Thoracic aorta (tissue), 2 donors: Measurements from ENCODE around the gene PDGFRB. TPM values are rescaled to one million over a fixed set of nuclear protein-coding genes. Genes with fewer than 3 reads are reported as not detected.
A peak's percentile ranks its signal among the peaks of the same experiment; 100 is the strongest.

ENCODE experiments used
- ATAC-seq: fragments of 150-250 bp; one replicate; pipeline ENCODE4 v1.8.0; 2017; ENCODE audit warnings: low read depth; ENCODE audit not compliant: insufficient number of reproducible peaks, low FRiP score
- DNase-seq: peaks from one replicate; pipeline ENCODE4 v3.0.0-alpha.2; 2020; ENCODE audit warnings: low spot score
- H3K27ac ChIP-seq, 2 donors: fragments of 200-600 bp; sonication (generic); 1 replicate in 1 of 2; 2 replicates in 1 of 2; pipeline ENCODE4 v1.5.1; 2016; ENCODE audit warnings: mild to moderate bottlenecking in 2 of 2, moderate library complexity in 2 of 2
- H3K27me3 ChIP-seq: fragments of 200-600 bp; sonication (generic); replicated peaks from 2 replicates; pipeline ENCODE4 v1.6.0; 2016; ENCODE audit warnings: mild to moderate bottlenecking; ENCODE audit not compliant: insufficient read depth
- H3K36me3 ChIP-seq: fragments of 200-600 bp; sonication (generic); one replicate; pipeline ENCODE4 v1.5.1; 2016
- H3K4me1 ChIP-seq, 2 donors: fragments of 200-600 bp; sonication (generic); 1 replicate in 1 of 2; 2 replicates in 1 of 2; pipeline versions ENCODE4 v1.5.1 to v1.6.0; 2016; ENCODE audit warnings: low read depth in 2 of 2, mild to moderate bottlenecking in 1 of 2; ENCODE audit not compliant: control insufficient read depth in 1 of 2
- H3K4me3 ChIP-seq: fragments of 200-600 bp; sonication (generic); 2 replicates; pipeline ENCODE4 v1.5.1; 2016; ENCODE audit warnings: mild to moderate bottlenecking
- H3K9me3 ChIP-seq: fragments of 200-600 bp; sonication (generic); 2 replicates; pipeline ENCODE4 v1.5.1; 2016
- CTCF ChIP-seq: fragments of 200-600 bp; sonication (generic); IDR thresholded peaks from one replicate; pipeline ENCODE4 v1.5.1; 2019; ENCODE audit warnings: antibody characterized with exemption
- total RNA-seq, 2 donors: library from RNA; depleted of rRNA; stranded (reverse); fragments of >200 nt; gene quantifications; one replicate each; pipeline versions ENCODE4 v1.1.0 to v1.2.3, GENCODE V29; 2016

PDGFRB gene
- total RNA-seq, 2 donors from 2014 or later: 362 to 421 TPM

DNA sequence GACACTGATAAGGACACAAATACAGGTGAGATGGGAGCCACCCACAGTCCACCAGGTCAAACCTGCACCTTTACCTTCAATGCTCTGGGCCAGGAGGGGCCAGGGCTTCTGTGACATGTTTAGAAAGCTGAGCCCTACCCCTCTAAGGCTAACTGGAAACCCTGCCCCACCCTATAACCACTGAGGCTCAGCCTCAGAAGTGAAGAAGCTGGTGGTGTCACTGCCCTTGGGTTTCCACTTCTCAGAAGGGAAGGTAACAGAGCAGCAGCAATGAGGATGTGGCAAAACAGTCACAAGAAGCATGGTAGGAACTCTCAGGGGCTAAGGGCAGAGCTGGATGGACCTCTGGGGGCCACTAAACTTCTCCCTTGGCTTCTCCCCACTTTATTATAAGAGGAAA, 6.0 kb downstream of the PDGFRB start:
- ATAC-seq (no peak), DNase-seq (no peak)
- peak overlapping the region; percentile 80 to 97 for H3K27ac ChIP-seq
- peaks cover 58 to 86% of the 10 kb centered on the region in 2 donors for H3K4me1 ChIP-seq
- peak overlapping the region; percentile 45 for H3K4me3 ChIP-seq
- TF ChIP-seq CTCF: no peak
- no peaks in the 10 kb centered on the region for H3K9me3 ChIP-seq
- H3K27me3 ChIP-seq: no peaks in the 10 kb centered on the region
- peaks cover 9% of the 10 kb centered on the region for H3K36me3 ChIP-seq

GRCh38 chr5:150148117-150148927, 7.3 kb downstream of the PDGFRB start:
- no peaks in the 10 kb centered on the region for H3K27me3 ChIP-seq
- no peak for TF ChIP-seq CTCF
- H3K4me1 ChIP-seq: peaks cover 67 to 99% of the 10 kb centered on the region in 2 donors
- ATAC-seq (peak; percentile 49), DNase-seq (no peak)
- H3K27ac ChIP-seq: peak overlapping the region; percentile 80 to 97
- H3K36me3 ChIP-seq: peaks cover 9% of the 10 kb centered on the region
- no peaks in the 10 kb centered on the region for H3K9me3 ChIP-seq
- H3K4me3 ChIP-seq: peak overlapping the region; percentile 31

GRCh38 chr5:150147670-150148069, 8.0 kb downstream of the PDGFRB start:
- DNase-seq (no peak), ATAC-seq (no peak)
- no peak for TF ChIP-seq CTCF
- Histone ChIP-seq H3K9me3 (no peaks in the 10 kb centered on the region), H3K27me3 (no peaks in the 10 kb centered on the region), H3K27ac (peak overlapping the region; percentile 80 to 97), H3K4me3 (peak overlapping the region; percentile 31), H3K36me3 (peaks cover 9% of the 10 kb centered on the region), H3K4me1 (peaks cover 73 to 99% of the 10 kb centered on the region in 2 donors)

DNA sequence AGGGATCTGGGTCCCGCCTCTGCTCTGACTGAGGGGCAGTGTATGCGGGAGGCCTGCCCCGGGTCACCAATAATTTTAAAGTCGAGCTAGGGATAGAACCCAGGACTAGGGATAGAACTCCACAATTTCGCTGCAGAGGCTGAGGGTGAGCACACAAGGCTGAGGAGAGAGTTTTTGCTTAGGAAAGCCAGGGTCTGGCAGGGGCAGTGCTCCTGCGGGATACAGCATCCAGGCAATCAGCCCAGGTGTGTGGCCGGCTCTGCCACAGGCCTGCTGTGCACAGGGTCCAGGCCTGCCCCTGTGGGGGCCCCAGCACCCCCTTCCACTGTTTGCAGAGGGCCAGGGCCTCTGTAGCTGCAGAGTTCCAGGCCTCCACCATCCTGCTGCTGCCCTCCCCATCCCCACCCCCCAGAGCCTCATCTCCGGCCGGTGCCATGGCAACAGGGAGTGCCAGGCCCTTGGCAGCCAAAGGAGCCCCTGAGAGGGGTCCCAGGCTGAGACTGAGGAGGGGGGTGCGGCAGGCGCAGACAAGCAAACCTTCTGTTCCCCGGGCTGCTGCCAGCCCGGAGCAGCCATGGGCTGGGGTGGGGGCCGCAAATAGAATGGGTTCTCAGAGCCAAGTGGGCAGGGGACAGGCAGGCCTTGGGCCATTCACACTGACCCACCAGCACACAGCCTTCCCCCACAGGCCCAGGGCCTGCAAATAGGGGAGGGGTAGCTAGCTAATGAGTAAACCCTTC, 8.6 kb downstream of the PDGFRB start:
- H3K27ac ChIP-seq: peak overlapping the region; percentile 80 to 97
- H3K36me3 ChIP-seq: peaks cover 12% of the 10 kb centered on the region
- no peak for TF ChIP-seq CTCF
- ATAC-seq (no peak), DNase-seq (no peak)
- peaks cover 79 to 99% of the 10 kb centered on the region in 2 donors for H3K4me1 ChIP-seq
- H3K9me3 ChIP-seq: no peaks in the 10 kb centered on the region
- no peaks in the 10 kb centered on the region for H3K27me3 ChIP-seq
- peak overlapping the region; percentile 31 for H3K4me3 ChIP-seq

DNA sequence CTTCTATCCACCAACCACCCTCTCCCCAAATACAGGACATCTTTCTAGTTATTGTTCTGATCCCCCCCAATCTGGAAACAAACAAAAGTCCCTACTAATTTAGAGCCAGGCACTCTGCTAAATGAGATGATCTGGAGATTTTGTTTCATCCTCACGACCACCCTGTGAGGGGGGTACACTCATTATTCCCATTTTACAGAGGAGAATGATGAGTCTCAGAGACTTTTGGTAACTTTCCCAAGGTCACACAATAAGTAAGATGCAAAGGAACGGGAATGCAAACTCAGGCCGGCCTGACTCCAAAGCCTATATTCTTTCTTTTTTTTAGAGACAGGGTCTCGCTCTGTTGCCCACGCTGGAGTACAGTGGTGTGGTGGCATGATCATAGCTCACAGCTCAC, 9.4 kb downstream of the PDGFRB start:
- H3K36me3 ChIP-seq: peaks cover 9% of the 10 kb centered on the region
- H3K27me3 ChIP-seq: no peaks in the 10 kb centered on the region
- no peak overlapping the region for H3K4me3 ChIP-seq
- peak overlapping the region; percentile 80 to 97 for H3K27ac ChIP-seq
- peaks cover 84 to 100% of the 10 kb centered on the region in 2 donors for H3K4me1 ChIP-seq
- DNase-seq (no peak), ATAC-seq (no peak)
- no peak for TF ChIP-seq CTCF
- no peaks in the 10 kb centered on the region for H3K9me3 ChIP-seq
